ENCODE measurements around the gene ATF6B. TPM values are rescaled to one million over a fixed set of nuclear protein-coding genes. Genes with fewer than 3 reads are reported as not detected.
"Not testable (repeated sequence)": the region's sequence is repeated elsewhere in the genome, so short reads cannot be mapped to it uniquely, and the experiment has no call there.

ATF6B gene
- total RNA-seq, 2 donors from 2014 or later, result 54.5 to 60.3 TPM

GRCh38 chr6:32069878-32070515 is 58.0 kb downstream of the ATF6B start:
- Mint-ChIP-seq H3K27ac (no peak overlapping the region), H3K36me3 (ENCODE audit: low read depth) (no peaks in the 10 kb centered on the region), H3K27me3 (ENCODE audit: insufficient read depth) (peaks cover 1% of the 10 kb centered on the region), H3K4me1 (peaks cover 8% of the 10 kb centered on the region), H3K4me3 (no peak overlapping the region), H3K9me3 (no peaks in the 10 kb centered on the region)
- WGBS, 2 experiments (ENCODE audit: insufficient coverage in 1 of 2, insufficient read length in 1 of 2), result 93 to 95% methylated on average over 12 to 24 of the region's 24 CpGs
- no peaks in the 10 kb centered on the region for H3K36me3 ChIP-seq (ENCODE audit: control insufficient read depth, insufficient read depth, low read length)
- H3K4me3 ChIP-seq (ENCODE audit: low read length), result no peak overlapping the region
- no peaks in the 10 kb centered on the region for H3K27me3 ChIP-seq (ENCODE audit: control insufficient read depth, insufficient read depth, low read length, poor library complexity, severe bottlenecking)
- DNase-seq, result no peak
- H3K4me1 ChIP-seq (ENCODE audit: control insufficient read depth, insufficient read depth, low read length), result no peaks in the 10 kb centered on the region
- no peak overlapping the region for H3K27ac ChIP-seq (ENCODE audit: low read depth, low read length)
- H3K9me3 ChIP-seq (ENCODE audit: control insufficient read depth, low read length), result no peaks in the 10 kb centered on the region
- TF ChIP-seq CTCF (conservative IDR thresholded peaks at IDR 0.05), result no peak
- H3K9ac ChIP-seq (ENCODE audit: extremely low read depth, low read length, poor library complexity, severe bottlenecking), result no peak overlapping the region

DNA sequence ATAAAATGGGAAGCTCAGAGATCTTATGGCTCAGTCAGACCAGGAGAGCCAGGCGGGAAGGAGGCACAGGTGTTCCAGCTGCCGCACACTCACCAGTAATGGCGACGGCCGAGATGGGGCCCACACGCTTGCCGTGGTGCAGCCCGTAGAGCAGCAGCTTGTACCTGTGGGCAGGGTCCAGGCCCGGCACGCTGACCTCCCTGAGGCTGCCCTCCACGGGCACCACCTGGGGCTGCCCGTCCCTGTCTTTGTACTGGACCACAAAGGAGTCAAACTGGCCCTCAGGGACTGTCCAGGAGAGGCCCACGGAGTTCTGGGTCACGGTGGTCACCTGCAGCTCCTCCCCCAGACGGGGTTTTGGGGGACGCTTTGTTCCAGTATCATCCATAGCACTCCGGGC is 58.6 kb downstream of the ATF6B start:
- no peak overlapping the region for H3K27ac Mint-ChIP-seq
- 94% methylated on average over 17 of the region's 17 CpGs for WGBS, 2 experiments (ENCODE audit: insufficient coverage in 1 of 2, insufficient read length in 1 of 2)
- TF ChIP-seq CTCF (conservative IDR thresholded peaks at IDR 0.05), result no peak
- H3K4me1 Mint-ChIP-seq, result peaks cover 8% of the 10 kb centered on the region
- no peak overlapping the region for H3K4me3 Mint-ChIP-seq
- Histone ChIP-seq H3K9me3 (ENCODE audit: control insufficient read depth, low read length) (no peaks in the 10 kb centered on the region), H3K9ac (ENCODE audit: extremely low read depth, low read length, poor library complexity, severe bottlenecking) (no peak overlapping the region), H3K4me3 (ENCODE audit: low read length) (no peak overlapping the region), H3K36me3 (ENCODE audit: control insufficient read depth, insufficient read depth, low read length) (no peaks in the 10 kb centered on the region), H3K27me3 (ENCODE audit: control insufficient read depth, insufficient read depth, low read length, poor library complexity, severe bottlenecking) (no peaks in the 10 kb centered on the region), H3K27ac (ENCODE audit: low read depth, low read length) (no peak overlapping the region), H3K4me1 (ENCODE audit: control insufficient read depth, insufficient read depth, low read length) (no peaks in the 10 kb centered on the region)
- H3K27me3 Mint-ChIP-seq (ENCODE audit: insufficient read depth), result no peaks in the 10 kb centered on the region
- H3K36me3 Mint-ChIP-seq (ENCODE audit: low read depth), result no peaks in the 10 kb centered on the region
- DNase-seq, result no peak
- no peaks in the 10 kb centered on the region for H3K9me3 Mint-ChIP-seq

DNA sequence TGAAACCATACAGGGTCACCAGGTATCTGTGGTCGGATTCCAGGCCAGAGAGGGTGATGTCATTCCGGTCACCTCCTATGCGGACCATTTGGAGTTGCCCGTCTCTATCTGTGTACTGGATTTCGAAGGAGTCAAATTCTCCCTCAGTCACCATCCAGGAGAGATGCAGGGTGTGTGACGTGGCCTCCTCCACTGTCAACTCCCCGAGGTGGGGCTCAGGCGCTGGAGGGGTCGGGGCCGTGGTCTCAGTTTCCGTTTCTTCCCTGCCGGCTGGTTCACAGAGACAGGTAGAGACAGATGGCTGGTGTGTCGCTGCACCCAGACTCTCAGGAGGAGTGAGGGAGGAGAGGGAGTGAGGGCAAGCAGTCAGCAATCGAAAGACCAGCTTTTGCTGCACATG is 59.2 kb downstream of the ATF6B start:
- H3K4me3 ChIP-seq (ENCODE audit: low read length), result no peak overlapping the region
- no peak overlapping the region for H3K9ac ChIP-seq (ENCODE audit: extremely low read depth, low read length, poor library complexity, severe bottlenecking)
- WGBS, 2 experiments (ENCODE audit: insufficient coverage in 1 of 2, insufficient read length in 1 of 2), result 90 to 91% methylated on average over 7 to 14 of the region's 14 CpGs
- Mint-ChIP-seq H3K36me3 (ENCODE audit: low read depth) (no peaks in the 10 kb centered on the region), H3K27ac (no peak overlapping the region), H3K9me3 (no peaks in the 10 kb centered on the region), H3K4me1 (peaks cover 8% of the 10 kb centered on the region), H3K27me3 (ENCODE audit: insufficient read depth) (no peaks in the 10 kb centered on the region), H3K4me3 (no peak overlapping the region)
- TF ChIP-seq CTCF (conservative IDR thresholded peaks at IDR 0.05), result no peak
- H3K27me3 ChIP-seq (ENCODE audit: control insufficient read depth, insufficient read depth, low read length, poor library complexity, severe bottlenecking), result no peaks in the 10 kb centered on the region
- H3K36me3 ChIP-seq (ENCODE audit: control insufficient read depth, insufficient read depth, low read length), result no peaks in the 10 kb centered on the region
- no peaks in the 10 kb centered on the region for H3K9me3 ChIP-seq (ENCODE audit: control insufficient read depth, low read length)
- DNase-seq, result no peak
- H3K27ac ChIP-seq (ENCODE audit: low read depth, low read length), result no peak overlapping the region
- no peaks in the 10 kb centered on the region for H3K4me1 ChIP-seq (ENCODE audit: control insufficient read depth, insufficient read depth, low read length)

- not testable (repeated sequence) for H3K27me3 ChIP-seq (ENCODE audit: control insufficient read depth, insufficient read depth, low read length, poor library complexity, severe bottlenecking); H3K27ac ChIP-seq (ENCODE audit: low read depth, low read length); H3K9ac ChIP-seq (ENCODE audit: extremely low read depth, low read length, poor library complexity, severe bottlenecking); H3K4me1 Mint-ChIP-seq; H3K27ac Mint-ChIP-seq; H3K27me3 Mint-ChIP-seq (ENCODE audit: insufficient read depth); H3K4me3 Mint-ChIP-seq; H3K4me1 ChIP-seq (ENCODE audit: control insufficient read depth, insufficient read depth, low read length); H3K36me3 Mint-ChIP-seq (ENCODE audit: low read depth); H3K9me3 ChIP-seq (ENCODE audit: control insufficient read depth, low read length); H3K9me3 Mint-ChIP-seq; H3K4me3 ChIP-seq (ENCODE audit: low read length); H3K36me3 ChIP-seq (ENCODE audit: control insufficient read depth, insufficient read depth, low read length); DNase-seq
- 94 to 100% methylated on average over 3 to 13 of the region's 13 CpGs for WGBS, 2 experiments (ENCODE audit: insufficient coverage in 1 of 2, insufficient read length in 1 of 2)
These were observed 59.7 kb downstream of the ATF6B start for GRCh38 chr6:32068315-32068714.

DNA sequence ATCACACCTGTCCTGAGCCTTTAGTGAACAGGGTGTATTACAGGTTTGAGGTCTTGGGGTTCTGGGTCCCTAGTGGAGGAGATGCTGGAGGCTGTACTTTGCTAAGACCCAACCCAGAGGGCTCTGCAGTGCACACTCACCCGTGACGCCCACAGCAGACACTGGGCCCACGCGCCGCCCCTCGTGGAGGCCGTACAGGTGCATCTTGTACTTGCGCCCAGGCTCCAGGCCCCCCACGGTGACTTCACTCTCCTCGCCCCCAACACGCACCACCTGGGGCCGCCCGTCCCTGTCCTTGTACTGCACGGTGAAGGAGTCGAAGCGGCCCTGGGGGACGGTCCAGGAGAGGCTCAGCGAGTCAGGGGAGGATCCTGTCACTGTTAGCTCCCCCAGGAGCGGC is 60.5 kb downstream of the ATF6B start:
- not testable (repeated sequence) for H3K27ac ChIP-seq (ENCODE audit: low read depth, low read length); H3K9ac ChIP-seq (ENCODE audit: extremely low read depth, low read length, poor library complexity, severe bottlenecking); H3K27me3 ChIP-seq (ENCODE audit: control insufficient read depth, insufficient read depth, low read length, poor library complexity, severe bottlenecking); H3K9me3 Mint-ChIP-seq; H3K27me3 Mint-ChIP-seq (ENCODE audit: insufficient read depth); H3K4me3 Mint-ChIP-seq; H3K4me1 Mint-ChIP-seq; H3K27ac Mint-ChIP-seq; H3K9me3 ChIP-seq (ENCODE audit: control insufficient read depth, low read length); H3K4me3 ChIP-seq (ENCODE audit: low read length); H3K36me3 Mint-ChIP-seq (ENCODE audit: low read depth); DNase-seq; H3K36me3 ChIP-seq (ENCODE audit: control insufficient read depth, insufficient read depth, low read length); H3K4me1 ChIP-seq (ENCODE audit: control insufficient read depth, insufficient read depth, low read length)
- 96 to 100% methylated on average over 3 to 18 of the region's 19 CpGs for WGBS, 2 experiments (ENCODE audit: insufficient coverage in 1 of 2, insufficient read length in 1 of 2)
